ENCODE data around the gene PLPP7. TPM values are rescaled to one million over a fixed set of nuclear protein-coding genes. Genes with fewer than 3 reads are reported as not detected.

PLPP7 gene
- total RNA-seq, 1 donor from 2014 or later: 11.8 TPM

GRCh38 chr9:131258698-131259431 is 30.7 kb upstream of the PLPP7 start:
- H3K4me3 ChIP-seq: no peak overlapping the region
- no peak for DNase-seq (ENCODE audit: extremely low spot score in 2 of 2)
- H3K4me1 ChIP-seq: peaks cover 11% of the 10 kb centered on the region
- no peak overlapping the region for H3K27ac ChIP-seq
- no peaks in the 10 kb centered on the region for H3K36me3 ChIP-seq
- intact Hi-C loops (cut with DNase I): no loop called here
- no peaks in the 10 kb centered on the region for H3K27me3 ChIP-seq
- H3K9me3 ChIP-seq: no peaks in the 10 kb centered on the region
- TF ChIP-seq POLR2A (IDR thresholded peaks at IDR 0.05): no peak
- no peak for TF ChIP-seq POLR2AphosphoS5 (IDR thresholded peaks at IDR 0.05; ENCODE audit: insufficient read depth in 1 of 2, low read depth in 1 of 2)
- no peak for TF ChIP-seq CTCF (IDR thresholded peaks at IDR 0.05)

- Histone ChIP-seq H3K27me3 (no peaks in the 10 kb centered on the region), H3K27ac (no peak overlapping the region), H3K4me1 (peaks cover 11% of the 10 kb centered on the region), H3K4me3 (no peak overlapping the region), H3K36me3 (no peaks in the 10 kb centered on the region), H3K9me3 (no peaks in the 10 kb centered on the region)
- intact Hi-C loops (cut with DNase I): no loop called here
- TF ChIP-seq POLR2AphosphoS5 (IDR thresholded peaks at IDR 0.05; ENCODE audit: insufficient read depth in 1 of 2, low read depth in 1 of 2): no peak
- TF ChIP-seq POLR2A (IDR thresholded peaks at IDR 0.05): no peak
- no peak for TF ChIP-seq CTCF (IDR thresholded peaks at IDR 0.05)
- no peak for DNase-seq (ENCODE audit: extremely low spot score in 2 of 2)
Observed at GRCh38 chr9:131259432-131259898, 30.1 kb upstream of the PLPP7 start.

- Histone ChIP-seq H3K27me3 (no peaks in the 10 kb centered on the region), H3K27ac (no peak overlapping the region), H3K4me3 (no peak overlapping the region), H3K9me3 (no peaks in the 10 kb centered on the region), H3K36me3 (no peaks in the 10 kb centered on the region), H3K4me1 (peaks cover 11% of the 10 kb centered on the region)
- TF ChIP-seq CTCF (IDR thresholded peaks at IDR 0.05) (no peak), POLR2A (IDR thresholded peaks at IDR 0.05) (no peak), POLR2AphosphoS5 (IDR thresholded peaks at IDR 0.05; ENCODE audit: insufficient read depth in 1 of 2, low read depth in 1 of 2) (no peak)
- no peak for DNase-seq (ENCODE audit: extremely low spot score in 2 of 2)
- intact Hi-C loops (cut with DNase I): no loop called here
Observed at GRCh38 chr9:131259916-131260597, 29.5 kb upstream of the PLPP7 start.

- no peak for DNase-seq (ENCODE audit: extremely low spot score in 2 of 2)
- intact Hi-C loops (cut with DNase I): no loop called here
- H3K9me3 ChIP-seq: no peaks in the 10 kb centered on the region
- H3K27ac ChIP-seq: no peak overlapping the region
- no peaks in the 10 kb centered on the region for H3K36me3 ChIP-seq
- TF ChIP-seq POLR2AphosphoS5 (IDR thresholded peaks at IDR 0.05; ENCODE audit: insufficient read depth in 1 of 2, low read depth in 1 of 2): no peak
- TF ChIP-seq POLR2A (IDR thresholded peaks at IDR 0.05): no peak
- TF ChIP-seq CTCF (IDR thresholded peaks at IDR 0.05): no peak
- H3K27me3 ChIP-seq: no peaks in the 10 kb centered on the region
- H3K4me1 ChIP-seq: peaks cover 9% of the 10 kb centered on the region
- no peak overlapping the region for H3K4me3 ChIP-seq
Observed at GRCh38 chr9:131260751-131261452, 28.6 kb upstream of the PLPP7 start.
